ENCODE measurements around the gene KRTAP4-11.
"Not testable (repeated sequence)": the region's sequence is repeated elsewhere in the genome, so short reads cannot be mapped to it uniquely, and the experiment has no call there.

KRTAP4-11 gene

GRCh38 chr17:41149652-41149985 is 31.4 kb upstream of the KRTAP4-11 start, which contains the start of gene KRTAP4-5:
Gene KRTAP4-5 (minus strand): TSS chr17:41149825. CDS start chr17:41149767, 58 bp downstream.
- no peak within 1 kb of the TSS for H2AFZ ChIP-seq (ENCODE audit: low read length)
- H3K4me1 ChIP-seq (ENCODE audit: insufficient read depth, low read length, severe bottlenecking): no peaks in the 10 kb centered on the region
- no peaks in the 10 kb centered on the region for H3K9me2 ChIP-seq (ENCODE audit: low read depth, low read length)
- H4K20me1 ChIP-seq (ENCODE audit: insufficient read depth, low read length): no peaks in the 10 kb centered on the region
- no peak within 1 kb of the TSS for H3K4me3 ChIP-seq (ENCODE audit: low read depth, low read length, poor library complexity, severe bottlenecking)
- H3K9me3 ChIP-seq (ENCODE audit: low read length): no peaks in the 10 kb centered on the region
- H3K36me3 ChIP-seq (ENCODE audit: insufficient read depth, low read length): no peaks in the 10 kb centered on the region
- no peak for TF ChIP-seq EZH2 (IDR thresholded peaks at IDR 0.05; ENCODE audit: borderline replicate concordance, low read length)
- no peak for TF ChIP-seq CTCF (IDR thresholded peaks at IDR 0.05; ENCODE audit: low read length)
- H3K27ac ChIP-seq (ENCODE audit: low read depth, low read length, poor library complexity, severe bottlenecking): no peak within 1 kb of the TSS
- H3F3A ChIP-seq (ENCODE audit: insufficient read depth, low read length): no peaks in the 10 kb centered on the region
- H3K9ac ChIP-seq (ENCODE audit: low read length): no peak within 1 kb of the TSS
- H3K79me2 ChIP-seq (ENCODE audit: insufficient read depth, low read length): no peaks in the 10 kb centered on the region
- no peak within 1 kb of the TSS for H3K4me2 ChIP-seq (ENCODE audit: low read length)
- no peaks in the 10 kb centered on the region for H3K27me3 ChIP-seq (ENCODE audit: insufficient read depth, low read length)

GRCh38 chr17:41148971-41149651 is 30.9 kb upstream of the KRTAP4-11 start:
- not testable (repeated sequence) for H3K9me2 ChIP-seq (ENCODE audit: low read depth, low read length); H4K20me1 ChIP-seq (ENCODE audit: insufficient read depth, low read length); H3K79me2 ChIP-seq (ENCODE audit: insufficient read depth, low read length)

GRCh38 chr17:41147531-41148204 is 29.5 kb upstream of the KRTAP4-11 start:
- no peaks in the 10 kb centered on the region for H3K9me2 ChIP-seq (ENCODE audit: low read depth, low read length)
- H2AFZ ChIP-seq (ENCODE audit: low read length): no peak overlapping the region
- no peaks in the 10 kb centered on the region for H3K79me2 ChIP-seq (ENCODE audit: insufficient read depth, low read length)
- H3K27me3 ChIP-seq (ENCODE audit: insufficient read depth, low read length): no peaks in the 10 kb centered on the region
- H4K20me1 ChIP-seq (ENCODE audit: insufficient read depth, low read length): no peaks in the 10 kb centered on the region
- H3K4me3 ChIP-seq (ENCODE audit: low read depth, low read length, poor library complexity, severe bottlenecking): no peak overlapping the region
- no peak overlapping the region for H3K4me2 ChIP-seq (ENCODE audit: low read length)
- H3K9me3 ChIP-seq (ENCODE audit: low read length): no peaks in the 10 kb centered on the region
- no peak overlapping the region for H3K27ac ChIP-seq (ENCODE audit: low read depth, low read length, poor library complexity, severe bottlenecking)
- TF ChIP-seq CTCF (IDR thresholded peaks at IDR 0.05; ENCODE audit: low read length): no peak
- no peak for TF ChIP-seq EZH2 (IDR thresholded peaks at IDR 0.05; ENCODE audit: borderline replicate concordance, low read length)
- no peaks in the 10 kb centered on the region; the same call in 1 of the 2 replicates for H3K36me3 ChIP-seq (ENCODE audit: insufficient read depth, low read length)
- no peaks in the 10 kb centered on the region for H3K4me1 ChIP-seq (ENCODE audit: insufficient read depth, low read length, severe bottlenecking)
- no peaks in the 10 kb centered on the region for H3F3A ChIP-seq (ENCODE audit: insufficient read depth, low read length)
- no peak overlapping the region for H3K9ac ChIP-seq (ENCODE audit: low read length)

More at GRCh38 chr17:41148971-41149651, 30.9 kb upstream of the KRTAP4-11 start:
- H3K4me3 ChIP-seq (ENCODE audit: low read depth, low read length, poor library complexity, severe bottlenecking); H3K9ac ChIP-seq (ENCODE audit: low read length); H2AFZ ChIP-seq (ENCODE audit: low read length); H3K4me1 ChIP-seq (ENCODE audit: insufficient read depth, low read length, severe bottlenecking); H3K27ac ChIP-seq (ENCODE audit: low read depth, low read length, poor library complexity, severe bottlenecking); H3F3A ChIP-seq (ENCODE audit: insufficient read depth, low read length); H3K27me3 ChIP-seq (ENCODE audit: insufficient read depth, low read length); H3K36me3 ChIP-seq (ENCODE audit: insufficient read depth, low read length); H3K9me3 ChIP-seq (ENCODE audit: low read length); H3K4me2 ChIP-seq (ENCODE audit: low read length): not testable (repeated sequence)

Data from OCI-LY1 (cell line).